Neural cell (in vitro differentiated cells): Measurements from ENCODE around the gene PPIF. TPM values are rescaled to one million over a fixed set of nuclear protein-coding genes. Genes with fewer than 3 reads are reported as not detected.

ENCODE experiments used
- H2AFZ ChIP-seq: fragments of 200-600, 300-800 bp; sonication (generic), shearing (Covaris generic); 2 replicates; pipeline ENCODE4 v1.6.0; 2014; ENCODE audit warnings: low read depth, mild to moderate bottlenecking, antibody characterized with exemption, low read length, moderate library complexity
- H3F3A ChIP-seq: fragments of 200-600 bp; shearing (Covaris generic); 2 replicates; pipeline ENCODE4 v1.6.1; 2016; ENCODE audit warnings: mild to moderate bottlenecking, moderate library complexity, mixed read lengths, antibody characterized with exemption, low read length; ENCODE audit not compliant: insufficient read depth, poor library complexity, severe bottlenecking
- H3K27ac ChIP-seq: fragments of 200-600, 300-800 bp; sonication (generic), shearing (Covaris generic); 2 replicates; pipeline ENCODE4 v1.5.1; 2014; ENCODE audit warnings: mild to moderate bottlenecking, low read length, moderate library complexity
- H3K27me3 ChIP-seq: fragments of 300-800, 200-600 bp; sonication (generic), shearing (Covaris generic); 2 replicates; pipeline ENCODE4 v1.6.0; 2014; ENCODE audit warnings: mild to moderate bottlenecking, low read depth, low read length, moderate library complexity; ENCODE audit not compliant: insufficient read depth
- H3K36me3 ChIP-seq: fragments of 300-800, 200-600 bp; sonication (generic), shearing (Covaris generic); 2 replicates; pipeline ENCODE4 v1.5.1; 2014; ENCODE audit warnings: mild to moderate bottlenecking, antibody characterized with exemption, low read length, moderate library complexity; ENCODE audit not compliant: insufficient read depth
- H3K4me2 ChIP-seq: fragments of 300-800, 200-600 bp; sonication (generic), shearing (Covaris generic); 2 replicates; pipeline ENCODE4 v1.6.0; 2014; ENCODE audit warnings: mild to moderate bottlenecking, low read length
- H3K4me3 ChIP-seq: fragments of 300-800, 200-600 bp; sonication (generic), shearing (Covaris generic); 2 replicates; pipeline ENCODE4 v1.5.1; 2014; ENCODE audit warnings: mild to moderate bottlenecking, low read length, moderate library complexity
- H3K79me2 ChIP-seq: fragments of 200-600 bp; shearing (Covaris generic); replicated peaks from 2 replicates; pipeline ENCODE4 v1.6.0; 2014; ENCODE audit warnings: mild to moderate bottlenecking, low read length, moderate library complexity; ENCODE audit not compliant: insufficient read depth
- H3K9ac ChIP-seq: fragments of 300-800, 200-600 bp; sonication (generic), shearing (Covaris generic); 2 replicates; pipeline ENCODE4 v1.6.1; 2016; ENCODE audit warnings: mild to moderate bottlenecking, low read length, mixed read lengths
- H3K9me2 ChIP-seq: fragments of 200-600 bp; shearing (Covaris generic); 2 replicates; pipeline ENCODE4 v1.6.1; 2016; ENCODE audit warnings: mild to moderate bottlenecking, low read length, mixed read lengths; ENCODE audit not compliant: insufficient read depth
- H3K9me3 ChIP-seq: fragments of 200-600, 300-800 bp; sonication (generic), shearing (Covaris generic); 2 replicates; pipeline ENCODE4 v1.6.1; 2016; ENCODE audit warnings: mild to moderate bottlenecking, mixed run types, low read length, moderate library complexity, mixed read lengths
- H4K20me1 ChIP-seq: fragments of 200-600 bp; shearing (Covaris generic); 2 replicates; pipeline ENCODE4 v1.6.1; 2016; ENCODE audit warnings: mild to moderate bottlenecking, mixed run types; ENCODE audit not compliant: insufficient read depth
- EP300 ChIP-seq: fragments of 450-650 bp; conservative IDR thresholded peaks from 2 replicates; pipeline ENCODE4 v1.6.1; 2014; ENCODE audit warnings: antibody characterized with exemption, mild to moderate bottlenecking, moderate library complexity; ENCODE audit not compliant: poor library complexity, severe bottlenecking
- EZH2 ChIP-seq: fragments of 200-600, 300-800 bp; shearing (Covaris generic), sonication (generic); IDR thresholded peaks from 2 replicates; pipeline ENCODE4 v1.6.1; 2014; ENCODE audit warnings: antibody characterized with exemption, low read length, borderline replicate concordance, mild to moderate bottlenecking; ENCODE audit not compliant: insufficient read depth, poor library complexity, severe bottlenecking
- MXI1 ChIP-seq: fragments of 450-650 bp; conservative IDR thresholded peaks from 2 replicates; pipeline ENCODE4 v1.6.1; 2014; ENCODE audit warnings: antibody characterized with exemption, mild to moderate bottlenecking; ENCODE audit not compliant: poor library complexity, severe bottlenecking
- POLR2AphosphoS5 ChIP-seq: IDR thresholded peaks from 2 replicates; pipeline ENCODE4 v1.6.1; 2012
- RAD21 ChIP-seq: fragments of 450-650 bp; conservative IDR thresholded peaks from 2 replicates; pipeline ENCODE4 v1.6.1; 2014; ENCODE audit warnings: antibody characterized with exemption, mild to moderate bottlenecking, moderate library complexity
- SMC3 ChIP-seq: fragments of 450-650 bp; conservative IDR thresholded peaks from 2 replicates; pipeline ENCODE4 v1.6.1; 2014; ENCODE audit warnings: antibody characterized with exemption, mild to moderate bottlenecking, moderate library complexity; ENCODE audit not compliant: poor library complexity
- TAF1 ChIP-seq: IDR thresholded peaks from 2 replicates; pipeline ENCODE4 v1.6.1; 2012; ENCODE audit warnings: low read depth
- polyA plus RNA-seq: library from polyadenylated mRNA; depleted of rRNA; stranded (reverse); fragments of >200 nt; gene quantifications from 2 replicates; pipeline ENCODE4 v1.2.3, GENCODE V29; 2014
- TF ChIP-seq, protein P1 (sequence below): IDR thresholded peaks from 2 replicates; pipeline ENCODE4 v1.6.1; 2012; ENCODE audit warnings: borderline replicate concordance
- TF ChIP-seq, protein P2 (sequence below): fragments of 450-650 bp; IDR thresholded peaks from 2 replicates; pipeline ENCODE4 v1.5.1; 2014; ENCODE audit warnings: antibody characterized with exemption, mild to moderate bottlenecking, moderate library complexity; ENCODE audit not compliant: poor library complexity, severe bottlenecking

PPIF gene
- polyA plus RNA-seq, 1 donor from 2014 or later: 13.6 TPM

DNA sequence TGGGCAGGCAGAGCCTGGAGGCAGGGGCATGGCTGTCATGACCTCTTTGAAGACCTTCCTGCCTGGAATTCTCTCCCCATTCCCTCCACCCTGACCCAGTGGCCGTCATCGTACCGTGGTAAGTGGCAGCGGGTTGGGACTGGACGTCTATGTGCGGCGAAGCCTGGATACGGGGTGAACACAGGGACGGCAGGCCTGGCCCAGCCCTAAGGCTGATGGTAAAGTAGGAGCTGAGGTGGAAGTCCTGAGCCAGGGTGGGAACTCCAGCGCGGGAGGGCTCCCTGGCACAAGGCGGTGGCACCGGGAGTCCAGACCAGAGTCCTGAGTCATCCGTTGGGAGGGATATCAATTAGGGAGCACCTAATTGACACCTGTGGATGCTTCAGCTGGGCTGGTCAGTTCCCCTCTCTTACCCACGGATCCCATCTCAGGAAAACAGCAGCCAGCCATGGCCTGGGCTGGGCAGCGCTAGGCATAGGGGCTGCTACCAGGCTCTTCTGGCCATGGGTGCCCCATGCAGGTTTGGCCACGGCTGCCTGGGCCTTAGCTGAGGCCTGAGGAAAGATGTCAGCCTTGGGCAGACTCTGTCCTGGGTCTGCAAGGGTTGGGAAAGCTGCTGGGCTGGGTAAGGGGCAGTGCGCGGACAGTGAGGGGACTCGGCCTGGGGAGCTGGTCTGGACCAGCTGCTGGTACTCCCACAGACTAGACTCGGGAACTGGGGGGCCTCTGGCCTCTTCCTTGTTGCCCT is 3.3 kb downstream of the PPIF start:
- Histone ChIP-seq H3K27me3 (no peaks in the 10 kb centered on the region), H3K4me2 (no peak overlapping the region), H2AFZ (no peak overlapping the region), H3K9me2 (no peaks in the 10 kb centered on the region), H3F3A (no peaks in the 10 kb centered on the region), H3K36me3 (no peaks in the 10 kb centered on the region), H3K79me2 (no peaks in the 10 kb centered on the region), H3K9ac (no peak overlapping the region), H3K9me3 (no peaks in the 10 kb centered on the region), H3K4me3 (no peak overlapping the region), H4K20me1 (no peaks in the 10 kb centered on the region), H3K27ac (no peak overlapping the region)
- no peak for TF ChIP-seq EP300
- no peak for TF ChIP-seq EZH2
- TF ChIP-seq, protein P1, sequence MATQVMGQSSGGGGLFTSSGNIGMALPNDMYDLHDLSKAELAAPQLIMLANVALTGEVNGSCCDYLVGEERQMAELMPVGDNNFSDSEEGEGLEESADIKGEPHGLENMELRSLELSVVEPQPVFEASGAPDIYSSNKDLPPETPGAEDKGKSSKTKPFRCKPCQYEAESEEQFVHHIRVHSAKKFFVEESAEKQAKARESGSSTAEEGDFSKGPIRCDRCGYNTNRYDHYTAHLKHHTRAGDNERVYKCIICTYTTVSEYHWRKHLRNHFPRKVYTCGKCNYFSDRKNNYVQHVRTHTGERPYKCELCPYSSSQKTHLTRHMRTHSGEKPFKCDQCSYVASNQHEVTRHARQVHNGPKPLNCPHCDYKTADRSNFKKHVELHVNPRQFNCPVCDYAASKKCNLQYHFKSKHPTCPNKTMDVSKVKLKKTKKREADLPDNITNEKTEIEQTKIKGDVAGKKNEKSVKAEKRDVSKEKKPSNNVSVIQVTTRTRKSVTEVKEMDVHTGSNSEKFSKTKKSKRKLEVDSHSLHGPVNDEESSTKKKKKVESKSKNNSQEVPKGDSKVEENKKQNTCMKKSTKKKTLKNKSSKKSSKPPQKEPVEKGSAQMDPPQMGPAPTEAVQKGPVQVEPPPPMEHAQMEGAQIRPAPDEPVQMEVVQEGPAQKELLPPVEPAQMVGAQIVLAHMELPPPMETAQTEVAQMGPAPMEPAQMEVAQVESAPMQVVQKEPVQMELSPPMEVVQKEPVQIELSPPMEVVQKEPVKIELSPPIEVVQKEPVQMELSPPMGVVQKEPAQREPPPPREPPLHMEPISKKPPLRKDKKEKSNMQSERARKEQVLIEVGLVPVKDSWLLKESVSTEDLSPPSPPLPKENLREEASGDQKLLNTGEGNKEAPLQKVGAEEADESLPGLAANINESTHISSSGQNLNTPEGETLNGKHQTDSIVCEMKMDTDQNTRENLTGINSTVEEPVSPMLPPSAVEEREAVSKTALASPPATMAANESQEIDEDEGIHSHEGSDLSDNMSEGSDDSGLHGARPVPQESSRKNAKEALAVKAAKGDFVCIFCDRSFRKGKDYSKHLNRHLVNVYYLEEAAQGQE: no peak
- no peak for TF ChIP-seq MXI1
- no peak for TF ChIP-seq RAD21
- TF ChIP-seq, protein P2, sequence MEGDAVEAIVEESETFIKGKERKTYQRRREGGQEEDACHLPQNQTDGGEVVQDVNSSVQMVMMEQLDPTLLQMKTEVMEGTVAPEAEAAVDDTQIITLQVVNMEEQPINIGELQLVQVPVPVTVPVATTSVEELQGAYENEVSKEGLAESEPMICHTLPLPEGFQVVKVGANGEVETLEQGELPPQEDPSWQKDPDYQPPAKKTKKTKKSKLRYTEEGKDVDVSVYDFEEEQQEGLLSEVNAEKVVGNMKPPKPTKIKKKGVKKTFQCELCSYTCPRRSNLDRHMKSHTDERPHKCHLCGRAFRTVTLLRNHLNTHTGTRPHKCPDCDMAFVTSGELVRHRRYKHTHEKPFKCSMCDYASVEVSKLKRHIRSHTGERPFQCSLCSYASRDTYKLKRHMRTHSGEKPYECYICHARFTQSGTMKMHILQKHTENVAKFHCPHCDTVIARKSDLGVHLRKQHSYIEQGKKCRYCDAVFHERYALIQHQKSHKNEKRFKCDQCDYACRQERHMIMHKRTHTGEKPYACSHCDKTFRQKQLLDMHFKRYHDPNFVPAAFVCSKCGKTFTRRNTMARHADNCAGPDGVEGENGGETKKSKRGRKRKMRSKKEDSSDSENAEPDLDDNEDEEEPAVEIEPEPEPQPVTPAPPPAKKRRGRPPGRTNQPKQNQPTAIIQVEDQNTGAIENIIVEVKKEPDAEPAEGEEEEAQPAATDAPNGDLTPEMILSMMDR: no peak
- no peak for TF ChIP-seq POLR2AphosphoS5
- no peak for TF ChIP-seq TAF1
- no peak for TF ChIP-seq SMC3

DNA sequence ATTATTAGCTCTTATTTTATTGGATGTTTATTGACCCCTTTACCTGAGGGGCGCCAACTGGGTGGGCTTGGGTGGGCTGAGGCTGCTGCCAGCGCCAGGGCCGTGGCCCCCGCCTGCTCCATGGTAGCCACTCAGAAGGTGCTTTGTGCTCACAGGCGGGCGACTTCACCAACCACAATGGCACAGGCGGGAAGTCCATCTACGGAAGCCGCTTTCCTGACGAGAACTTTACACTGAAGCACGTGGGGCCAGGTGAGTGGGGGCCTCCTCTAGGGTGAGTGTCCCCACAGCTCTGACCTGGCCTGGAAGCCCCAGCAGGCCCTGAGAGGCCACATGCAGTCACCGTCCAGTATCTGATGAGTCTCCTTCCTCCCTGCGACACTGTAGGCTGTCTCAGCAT is 4.1 kb downstream of the PPIF start:
- Histone ChIP-seq H3K9me2 (no peaks in the 10 kb centered on the region), H3K36me3 (no peaks in the 10 kb centered on the region), H2AFZ (no peak overlapping the region), H3K27ac (no peak overlapping the region), H3K9me3 (no peaks in the 10 kb centered on the region), H3F3A (no peaks in the 10 kb centered on the region), H4K20me1 (no peaks in the 10 kb centered on the region), H3K79me2 (no peaks in the 10 kb centered on the region), H3K4me2 (no peak overlapping the region), H3K4me3 (no peak overlapping the region), H3K9ac (no peak overlapping the region), H3K27me3 (no peaks in the 10 kb centered on the region)
- TF ChIP-seq MXI1: no peak
